Measurements from ENCODE around the gene GLB1L3.

GLB1L3 gene

GRCh38 chr11:134358856-134359490 lies 82.8 kb downstream of the GLB1L3 start:
- TF ChIP-seq CTCF (IDR thresholded peaks at IDR 0.05; ENCODE audit: low read depth, low read length, poor library complexity, severe bottlenecking) (no peak), EZH2phosphoT487 (IDR thresholded peaks at IDR 0.05; ENCODE audit: borderline replicate concordance, low read length) (no peak)
- Histone ChIP-seq H3K79me2 (ENCODE audit: control insufficient read depth, low read length) (no peaks in the 10 kb centered on the region), H3K36me3 (ENCODE audit: control insufficient read depth, low read length) (no peaks in the 10 kb centered on the region), H3K27me3 (ENCODE audit: control insufficient read depth, low read length) (0 out of 2 replicates have a peak, but pooled peaks cover under 1% of the 10 kb centered on the region), H3F3A (ENCODE audit: control insufficient read depth, insufficient read depth) (no peaks in the 10 kb centered on the region), H3K9me2 (replicated peaks; ENCODE audit: control insufficient read depth, low read length) (no peaks in the 10 kb centered on the region), H4K20me1 (ENCODE audit: control insufficient read depth, insufficient read depth, low read depth, low read length) (no peaks in the 10 kb centered on the region), H3K9me3 (ENCODE audit: control insufficient read depth, insufficient read depth, low read length) (no peaks in the 10 kb centered on the region), H3K4me1 (ENCODE audit: control insufficient read depth, low read length) (no peaks in the 10 kb centered on the region), H3K27ac (ENCODE audit: low read depth, low read length) (no peak overlapping the region), H3K4me3 (ENCODE audit: low read length) (no peak overlapping the region), H3K4me2 (ENCODE audit: low read length) (no peak overlapping the region)

- H3K9me3 ChIP-seq (ENCODE audit: control insufficient read depth, insufficient read depth, low read length) = no peaks in the 10 kb centered on the region
- no peak overlapping the region for H3K4me2 ChIP-seq (ENCODE audit: low read length)
- no peaks in the 10 kb centered on the region for H3K9me2 ChIP-seq (replicated peaks; ENCODE audit: control insufficient read depth, low read length)
- no peak overlapping the region for H3K4me3 ChIP-seq (ENCODE audit: low read length)
- no peaks in the 10 kb centered on the region for H3K27me3 ChIP-seq (ENCODE audit: control insufficient read depth, low read length)
- H3F3A ChIP-seq (ENCODE audit: control insufficient read depth, insufficient read depth) = no peaks in the 10 kb centered on the region
- H3K27ac ChIP-seq (ENCODE audit: low read depth, low read length) = no peak overlapping the region
- no peaks in the 10 kb centered on the region for H3K4me1 ChIP-seq (ENCODE audit: control insufficient read depth, low read length)
- TF ChIP-seq CTCF (IDR thresholded peaks at IDR 0.05; ENCODE audit: low read depth, low read length, poor library complexity, severe bottlenecking) = no peak
- no peak for TF ChIP-seq EZH2phosphoT487 (IDR thresholded peaks at IDR 0.05; ENCODE audit: borderline replicate concordance, low read length)
- H4K20me1 ChIP-seq (ENCODE audit: control insufficient read depth, insufficient read depth, low read depth, low read length) = no peaks in the 10 kb centered on the region
- no peaks in the 10 kb centered on the region for H3K36me3 ChIP-seq (ENCODE audit: control insufficient read depth, low read length)
- H3K79me2 ChIP-seq (ENCODE audit: control insufficient read depth, low read length) = no peaks in the 10 kb centered on the region
These were observed 83.5 kb downstream of the GLB1L3 start for GRCh38 chr11:134359646-134360045.

- Histone ChIP-seq H3K4me1 (ENCODE audit: control insufficient read depth, low read length) (no peaks in the 10 kb centered on the region), H3K27me3 (ENCODE audit: control insufficient read depth, low read length) (no peaks in the 10 kb centered on the region), H3K4me3 (ENCODE audit: low read length) (no peak overlapping the region), H3K27ac (ENCODE audit: low read depth, low read length) (no peak overlapping the region), H3F3A (ENCODE audit: control insufficient read depth, insufficient read depth) (no peaks in the 10 kb centered on the region), H3K4me2 (ENCODE audit: low read length) (no peak overlapping the region), H3K9me3 (ENCODE audit: control insufficient read depth, insufficient read depth, low read length) (no peaks in the 10 kb centered on the region), H3K36me3 (ENCODE audit: control insufficient read depth, low read length) (no peaks in the 10 kb centered on the region), H3K9me2 (replicated peaks; ENCODE audit: control insufficient read depth, low read length) (no peaks in the 10 kb centered on the region), H3K79me2 (ENCODE audit: control insufficient read depth, low read length) (no peaks in the 10 kb centered on the region), H4K20me1 (ENCODE audit: control insufficient read depth, insufficient read depth, low read depth, low read length) (no peaks in the 10 kb centered on the region)
- TF ChIP-seq CTCF (IDR thresholded peaks at IDR 0.05; ENCODE audit: low read depth, low read length, poor library complexity, severe bottlenecking) (peak; percentile 84), EZH2phosphoT487 (IDR thresholded peaks at IDR 0.05; ENCODE audit: borderline replicate concordance, low read length) (no peak)
These were observed 84.1 kb downstream of the GLB1L3 start for GRCh38 chr11:134360050-134360835.
